GM12878 (cell line): ENCODE measurements around the gene HOXD13. TPM values are rescaled to one million over a fixed set of nuclear protein-coding genes. Genes with fewer than 3 reads are reported as not detected.

Source experiments
- ATAC-seq: fragments of 200-7000 bp; cut with Tn5 transposase; 3 replicates; pipeline ENCODE4 v1.9.1; 2020; ENCODE audit warnings: mild to moderate bottlenecking, moderate library complexity
- BruUV-seq: library from RNA; stranded (reverse); fragments of 400-500 nt; replicated peaks from 2 replicates; lab custom pipeline; 2021; lab: Mats Ljungman, UMichigan
- CTCF ChIA-PET: fragments of 300-600 bp; sonication (Branson Sonifier 250); formaldehyde crosslinking; extraction: SDS; loops from one replicate; lab custom pipeline; 2021; ENCODE audit warnings: inconsistent platforms; lab: Yijun Ruan, JAX
- POLR2A ChIA-PET: fragments of 350-600 bp; formaldehyde crosslinking; extraction: SDS; loops from one replicate; lab custom pipeline; 2021; ENCODE audit warnings: inconsistent platforms; lab: Charles Lee
- RAD21 ChIA-PET: fragments of 300-600 bp; sonication (Branson Sonifier 250); formaldehyde crosslinking; loops from one replicate; lab custom pipeline; 2023; ENCODE audit warnings: antibody characterized with exemption; ENCODE audit not compliant: unreplicated experiment; lab: Charles Lee
- SMC1A ChIA-PET: fragments of 300-600 bp; sonication (Branson Sonifier 250); formaldehyde crosslinking; loops from one replicate; lab custom pipeline; 2023; ENCODE audit not compliant: unreplicated experiment, uncharacterized antibody; lab: Charles Lee
- DNase-seq: peaks from one replicate; pipeline ENCODE4 v3.0.0-alpha.2; 2011; ENCODE audit warnings: low read depth, low spot score
- FAIRE-seq: peaks from 3 replicates; lab custom pipeline; 2011; peaks lifted over from hg19 to GRCh38; lab: Jason Lieb, UNC
- H2AFZ ChIP-seq: 2 replicates; pipeline ENCODE4 v1.6.0; 2011; ENCODE audit warnings: low read depth, low read length, control low read depth; ENCODE audit not compliant: control insufficient read depth
- H3K27ac ChIP-seq: 2 replicates; pipeline ENCODE4 v1.5.1; 2011; ENCODE audit warnings: control low read depth; ENCODE audit not compliant: control insufficient read depth, insufficient read depth
- H3K27me3 ChIP-seq, 2 experiments: replicated peaks in 1 of 2; 2 replicates each; pipeline versions ENCODE4 v1.6.0 to v1.6.1; 2011; ENCODE audit warnings: low read length in 1 of 2; ENCODE audit not compliant: control insufficient read depth in 2 of 2, insufficient read depth in 2 of 2
- H3K36me3 ChIP-seq, 2 experiments: 2 replicates each; pipeline ENCODE4 v1.5.1; 2011; ENCODE audit warnings: low read length in 1 of 2; ENCODE audit not compliant: control insufficient read depth in 2 of 2, insufficient read depth in 2 of 2
- H3K4me1 ChIP-seq: 2 replicates; pipeline ENCODE4 v1.6.1; 2011; ENCODE audit warnings: mild to moderate bottlenecking, low read length, moderate library complexity, mixed read lengths; ENCODE audit not compliant: control insufficient read depth, insufficient read depth
- H3K4me2 ChIP-seq: 2 replicates; pipeline ENCODE4 v1.6.0; 2011; ENCODE audit warnings: control low read depth; ENCODE audit not compliant: control insufficient read depth, insufficient read depth
- H3K4me3 ChIP-seq: fragments of 200-600 bp; sonication (generic); 2 replicates; pipeline ENCODE4 v1.5.1; 2016
- H3K79me2 ChIP-seq: 2 replicates; pipeline ENCODE4 v1.6.0; 2011; ENCODE audit warnings: low read length; ENCODE audit not compliant: control insufficient read depth, insufficient read depth
- H3K9ac ChIP-seq: 2 replicates; pipeline ENCODE4 v1.8.0; 2011; ENCODE audit warnings: low read length, control low read depth, mixed read lengths; ENCODE audit not compliant: control insufficient read depth, insufficient read depth
- H3K9me3 ChIP-seq: replicated peaks from 3 replicates; pipeline ENCODE4 v1.5.1; 2011; ENCODE audit warnings: mild to moderate bottlenecking, low read length; ENCODE audit not compliant: control insufficient read depth, insufficient read depth
- H4K20me1 ChIP-seq: 2 replicates; pipeline ENCODE4 v1.6.0; 2011; ENCODE audit not compliant: control insufficient read depth, insufficient read depth
- EP300 ChIP-seq, 2 experiments: fragments of 150-350 bp in 1 of 2; IDR thresholded peaks; 2 replicates each; pipeline ENCODE4 v1.6.1; 2011 to 2012; ENCODE audit warnings: low read depth in 2 of 2, low read length in 2 of 2, borderline replicate concordance in 1 of 2, improper control_type of control experiment in 1 of 2, inconsistent platforms in 1 of 2; ENCODE audit not compliant: control insufficient read depth in 1 of 2
- FOXK2 ChIP-seq: fragments of 450-650 bp; IDR thresholded peaks from 2 replicates; pipeline ENCODE4 v1.6.1; 2017; ENCODE audit warnings: mild to moderate bottlenecking, moderate library complexity
- IKZF1 ChIP-seq: fragments of 450-650 bp; conservative IDR thresholded peaks from 2 replicates; pipeline ENCODE4 v1.6.1; 2017; ENCODE audit warnings: antibody characterized with exemption, mild to moderate bottlenecking
- RFX5 ChIP-seq: IDR thresholded peaks from 2 replicates; pipeline ENCODE4 v1.6.1; 2011; ENCODE audit warnings: low read depth, low read length, improper control_type of control experiment
- SIN3A ChIP-seq: IDR thresholded peaks from 2 replicates; pipeline ENCODE4 v1.6.1; 2012; ENCODE audit warnings: low read depth, low read length, improper control_type of control experiment
- STAT3 ChIP-seq: IDR thresholded peaks from 2 replicates; pipeline ENCODE4 v1.6.1; 2011; ENCODE audit warnings: low read depth, low read length, improper control_type of control experiment
- SUZ12 ChIP-seq: fragments of 200-600 bp; sonication (generic); IDR thresholded peaks from one replicate; pipeline ENCODE4 v1.6.1; 2018; ENCODE audit warnings: antibody characterized with exemption, mild to moderate bottlenecking; ENCODE audit not compliant: unreplicated experiment
- WGBS: methylation state at CpG from one replicate; pipeline ENCODE4 v1.1.6; 2016; ENCODE audit warnings: low lambda C conversion rate; ENCODE audit not compliant: insufficient replicate concordance, insufficient coverage; ENCODE audit errors: missing lambda C conversion rate; 5-methylcytosine and 5-hydroxymethylcytosine counted together
- in situ Hi-C: fragments of 300-500 bp; cut with MboI; formaldehyde crosslinking; loops from 9 replicates; pipeline ENCODE4 v1.14.3; 2018; ENCODE audit warnings: mixed read lengths
- intact Hi-C: fragments of 100-400 bp; cut with micrococcal nuclease; formaldehyde crosslinking; loops from one replicate; pipeline ENCODE4 v1.14.2; 2022; ENCODE audit not compliant: unreplicated experiment
- polyA plus RNA-seq, 11 experiments: library from polyadenylated mRNA; depleted of rRNA in 4 of 11; unstranded in 6 of 11; stranded (reverse) in 5 of 11; fragments of >200 nt; fragmentation: Nextera tagmentation in 4 of 11; fragmentation: Illumina TruSeq in 1 of 11; extraction: Ambion mirVana in 4 of 11; extraction: Trizol in 1 of 11; gene quantifications; 1 replicate in 1 of 11; 2 replicates in 10 of 11; pipeline versions ENCODE4 v1.2.1 to v1.2.3, GENCODE V29; 2011 to 2016; ENCODE audit warnings: inconsistent platforms in 2 of 11, missing spikeins in 2 of 11, low read depth in 1 of 11
- total RNA-seq, 4 experiments: library from RNA; depleted of rRNA in 3 of 4; stranded (reverse); fragments of >200 nt in 3 of 4; fragmentation: Illumina TruSeq in 1 of 4; extraction: Trizol in 1 of 4; gene quantifications; 2 replicates each; pipeline versions ENCODE4 v1.2.1 to v1.2.3, GENCODE V29; 2013 to 2021
- TF ChIP-seq, protein P1 (sequence below): IDR thresholded peaks from 2 replicates; pipeline ENCODE4 v1.6.1; 2011; ENCODE audit warnings: low read depth, mild to moderate bottlenecking, low read length, moderate library complexity, borderline replicate concordance; ENCODE audit errors: extremely low read depth
- TF ChIP-seq, protein P2 (sequence below): IDR thresholded peaks from 2 replicates; pipeline ENCODE4 v1.6.1; 2012; ENCODE audit warnings: improper control_type of control experiment, low read depth, low read length; ENCODE audit not compliant: insufficient replicate concordance
- TF ChIP-seq, protein P3 (sequence below): fragments of 450-650 bp; IDR thresholded peaks from 2 replicates; pipeline ENCODE4 v1.6.1; 2017; ENCODE audit warnings: borderline replicate concordance
- TF ChIP-seq, protein P4 (sequence below): fragments of 450-650 bp; formaldehyde crosslinking; IDR thresholded peaks from 2 replicates; pipeline ENCODE4 v1.4.0; 2022; ENCODE audit warnings: mild to moderate bottlenecking, moderate library complexity

HOXD13 gene
- total and polyA plus RNA-seq, 10 of the 15 experiments (the other 5 are each of a cell fraction or from before 2014, with no cell fraction given), result not detected

DNA sequence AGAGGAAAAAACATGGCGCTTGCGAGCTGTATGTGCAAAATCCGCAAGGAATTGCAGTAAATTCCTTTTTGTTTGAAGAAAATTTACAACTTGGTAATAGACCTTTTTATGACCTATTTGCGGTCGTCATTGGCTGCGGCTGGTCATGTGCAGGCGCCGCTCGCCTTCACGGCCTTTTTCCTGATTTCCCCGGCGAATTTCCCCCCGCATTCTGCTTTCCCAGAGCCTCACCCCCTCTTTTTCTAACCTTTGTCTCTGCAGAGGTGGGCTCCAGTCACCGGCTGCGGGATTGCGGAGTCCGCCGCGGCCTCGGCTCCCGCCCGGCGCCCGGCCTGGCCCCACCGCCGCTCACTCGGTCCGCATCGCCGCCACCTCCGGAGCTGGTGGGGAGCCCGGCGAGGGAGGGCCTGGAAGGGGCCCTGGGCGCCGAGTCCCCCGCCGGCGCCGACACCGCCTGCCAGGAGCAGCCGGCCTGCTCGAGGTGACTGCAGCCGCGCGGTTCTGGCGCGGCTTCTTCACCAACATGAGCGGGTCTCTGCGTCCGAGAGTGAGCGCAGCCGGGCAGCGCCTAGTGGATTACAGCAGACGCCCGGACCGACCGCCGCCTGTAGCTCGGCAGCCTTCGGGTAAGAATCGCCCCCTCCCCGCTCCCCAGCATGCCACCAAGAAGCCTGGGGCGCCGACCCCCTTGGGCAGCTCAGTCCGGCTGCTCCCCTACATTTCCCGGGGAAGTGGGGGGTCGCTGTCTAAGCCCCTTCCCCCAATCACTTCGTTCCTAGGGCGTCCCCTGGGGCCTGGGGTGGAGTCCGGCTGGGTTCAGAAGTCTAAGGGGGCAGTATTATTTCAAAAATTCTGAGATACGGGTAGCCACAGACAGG is 44.1 kb downstream of the HOXD13 start:
- Histone ChIP-seq H3K4me3 (no peak overlapping the region), H4K20me1 (no peaks in the 10 kb centered on the region), H3K9me3 (no peaks in the 10 kb centered on the region; the same call in 2 of the 3 replicates), H3K36me3 (no peaks in the 10 kb centered on the region), H3K79me2 (no peaks in the 10 kb centered on the region), H3K9ac (no peak overlapping the region), H3K4me1 (no peaks in the 10 kb centered on the region), H3K27me3 (peaks cover 5 to 18% of the 10 kb centered on the region in 2 experiments), H2AFZ (no peak overlapping the region), H3K27ac (no peak overlapping the region), H3K4me2 (no peak overlapping the region; the same call in 1 of the 2 replicates)
- no peak for ATAC-seq
- 37% methylated on average over 56 of the region's 71 CpGs for WGBS
- intact Hi-C loops (no loop called here), in situ Hi-C loops (loop anchor here (25.0 kb wide), 1 partner anchor 1201 kb away; no protein-coding TSS in a partner anchor)
- POLR2A ChIA-PET, result no interaction called here
- SMC1A ChIA-PET, result interaction anchor here (5.3 kb wide), 1 partner anchor 417 kb away, joined by 58 read pairs; no protein-coding TSS in a partner anchor
- DNase-seq, result no peak
- BruUV-seq, result no TSS peak
- RAD21 ChIA-PET, result no interaction called here
- FAIRE-seq, result no peak
- CTCF ChIA-PET, result interaction anchor here (0.9 kb wide), 1 partner anchor 418 kb away, joined by 3 read pairs; no protein-coding TSS in a partner anchor
- peak; percentile 32 for TF ChIP-seq SUZ12
- 0 out of 2 replicates have a peak, but pooled peaks have one; percentile 16 for TF ChIP-seq IKZF1
- no peak for TF ChIP-seq STAT3
- TF ChIP-seq EP300 (IDR thresholded peaks at IDR 0.05; ENCODE audit: borderline replicate concordance in 1 of 2, control insufficient read depth in 1 of 2, low read depth in 2 of 2, low read length in 2 of 2), result no peak
- TF ChIP-seq SIN3A, result no peak
- TF ChIP-seq, protein P1, sequence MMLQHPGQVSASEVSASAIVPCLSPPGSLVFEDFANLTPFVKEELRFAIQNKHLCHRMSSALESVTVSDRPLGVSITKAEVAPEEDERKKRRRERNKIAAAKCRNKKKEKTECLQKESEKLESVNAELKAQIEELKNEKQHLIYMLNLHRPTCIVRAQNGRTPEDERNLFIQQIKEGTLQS, result no peak
- TF ChIP-seq, protein P2, sequence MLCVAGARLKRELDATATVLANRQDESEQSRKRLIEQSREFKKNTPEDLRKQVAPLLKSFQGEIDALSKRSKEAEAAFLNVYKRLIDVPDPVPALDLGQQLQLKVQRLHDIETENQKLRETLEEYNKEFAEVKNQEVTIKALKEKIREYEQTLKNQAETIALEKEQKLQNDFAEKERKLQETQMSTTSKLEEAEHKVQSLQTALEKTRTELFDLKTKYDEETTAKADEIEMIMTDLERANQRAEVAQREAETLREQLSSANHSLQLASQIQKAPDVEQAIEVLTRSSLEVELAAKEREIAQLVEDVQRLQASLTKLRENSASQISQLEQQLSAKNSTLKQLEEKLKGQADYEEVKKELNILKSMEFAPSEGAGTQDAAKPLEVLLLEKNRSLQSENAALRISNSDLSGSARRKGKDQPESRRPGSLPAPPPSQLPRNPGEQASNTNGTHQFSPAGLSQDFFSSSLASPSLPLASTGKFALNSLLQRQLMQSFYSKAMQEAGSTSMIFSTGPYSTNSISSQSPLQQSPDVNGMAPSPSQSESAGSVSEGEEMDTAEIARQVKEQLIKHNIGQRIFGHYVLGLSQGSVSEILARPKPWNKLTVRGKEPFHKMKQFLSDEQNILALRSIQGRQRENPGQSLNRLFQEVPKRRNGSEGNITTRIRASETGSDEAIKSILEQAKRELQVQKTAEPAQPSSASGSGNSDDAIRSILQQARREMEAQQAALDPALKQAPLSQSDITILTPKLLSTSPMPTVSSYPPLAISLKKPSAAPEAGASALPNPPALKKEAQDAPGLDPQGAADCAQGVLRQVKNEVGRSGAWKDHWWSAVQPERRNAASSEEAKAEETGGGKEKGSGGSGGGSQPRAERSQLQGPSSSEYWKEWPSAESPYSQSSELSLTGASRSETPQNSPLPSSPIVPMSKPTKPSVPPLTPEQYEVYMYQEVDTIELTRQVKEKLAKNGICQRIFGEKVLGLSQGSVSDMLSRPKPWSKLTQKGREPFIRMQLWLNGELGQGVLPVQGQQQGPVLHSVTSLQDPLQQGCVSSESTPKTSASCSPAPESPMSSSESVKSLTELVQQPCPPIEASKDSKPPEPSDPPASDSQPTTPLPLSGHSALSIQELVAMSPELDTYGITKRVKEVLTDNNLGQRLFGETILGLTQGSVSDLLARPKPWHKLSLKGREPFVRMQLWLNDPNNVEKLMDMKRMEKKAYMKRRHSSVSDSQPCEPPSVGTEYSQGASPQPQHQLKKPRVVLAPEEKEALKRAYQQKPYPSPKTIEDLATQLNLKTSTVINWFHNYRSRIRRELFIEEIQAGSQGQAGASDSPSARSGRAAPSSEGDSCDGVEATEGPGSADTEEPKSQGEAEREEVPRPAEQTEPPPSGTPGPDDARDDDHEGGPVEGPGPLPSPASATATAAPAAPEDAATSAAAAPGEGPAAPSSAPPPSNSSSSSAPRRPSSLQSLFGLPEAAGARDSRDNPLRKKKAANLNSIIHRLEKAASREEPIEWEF, result no peak
- TF ChIP-seq, protein P3, sequence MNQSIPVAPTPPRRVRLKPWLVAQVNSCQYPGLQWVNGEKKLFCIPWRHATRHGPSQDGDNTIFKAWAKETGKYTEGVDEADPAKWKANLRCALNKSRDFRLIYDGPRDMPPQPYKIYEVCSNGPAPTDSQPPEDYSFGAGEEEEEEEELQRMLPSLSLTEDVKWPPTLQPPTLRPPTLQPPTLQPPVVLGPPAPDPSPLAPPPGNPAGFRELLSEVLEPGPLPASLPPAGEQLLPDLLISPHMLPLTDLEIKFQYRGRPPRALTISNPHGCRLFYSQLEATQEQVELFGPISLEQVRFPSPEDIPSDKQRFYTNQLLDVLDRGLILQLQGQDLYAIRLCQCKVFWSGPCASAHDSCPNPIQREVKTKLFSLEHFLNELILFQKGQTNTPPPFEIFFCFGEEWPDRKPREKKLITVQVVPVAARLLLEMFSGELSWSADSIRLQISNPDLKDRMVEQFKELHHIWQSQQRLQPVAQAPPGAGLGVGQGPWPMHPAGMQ, result no peak
- no peak for TF ChIP-seq FOXK2
- TF ChIP-seq, protein P4, sequence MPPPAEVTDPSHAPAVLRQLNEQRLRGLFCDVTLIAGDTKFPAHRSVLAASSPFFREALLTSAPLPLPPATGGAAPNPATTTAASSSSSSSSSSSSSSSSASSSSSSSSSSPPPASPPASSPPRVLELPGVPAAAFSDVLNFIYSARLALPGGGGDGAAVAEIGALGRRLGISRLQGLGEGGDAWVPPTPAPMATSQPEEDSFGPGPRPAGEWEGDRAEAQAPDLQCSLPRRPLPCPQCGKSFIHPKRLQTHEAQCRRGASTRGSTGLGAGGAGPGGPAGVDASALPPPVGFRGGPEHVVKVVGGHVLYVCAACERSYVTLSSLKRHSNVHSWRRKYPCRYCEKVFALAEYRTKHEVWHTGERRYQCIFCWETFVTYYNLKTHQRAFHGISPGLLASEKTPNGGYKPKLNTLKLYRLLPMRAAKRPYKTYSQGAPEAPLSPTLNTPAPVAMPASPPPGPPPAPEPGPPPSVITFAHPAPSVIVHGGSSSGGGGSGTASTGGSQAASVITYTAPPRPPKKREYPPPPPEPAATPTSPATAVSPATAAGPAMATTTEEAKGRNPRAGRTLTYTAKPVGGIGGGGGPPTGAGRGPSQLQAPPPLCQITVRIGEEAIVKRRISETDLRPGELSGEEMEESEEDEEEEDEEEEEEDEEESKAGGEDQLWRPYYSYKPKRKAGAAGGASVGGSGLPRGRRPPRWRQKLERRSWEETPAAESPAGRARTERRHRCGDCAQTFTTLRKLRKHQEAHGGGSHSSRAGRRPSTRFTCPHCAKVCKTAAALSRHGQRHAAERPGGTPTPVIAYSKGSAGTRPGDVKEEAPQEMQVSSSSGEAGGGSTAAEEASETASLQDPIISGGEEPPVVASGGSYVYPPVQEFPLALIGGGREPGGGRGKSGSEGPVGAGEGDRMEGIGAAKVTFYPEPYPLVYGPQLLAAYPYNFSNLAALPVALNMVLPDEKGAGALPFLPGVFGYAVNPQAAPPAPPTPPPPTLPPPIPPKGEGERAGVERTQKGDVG (CRISPR knock-in tag), result no peak
- no peak for TF ChIP-seq RFX5
